Endothelial cell of umbilical vein (primary cell): ENCODE results near the gene TMCC2. TPM values are rescaled to one million over a fixed set of nuclear protein-coding genes. Genes with fewer than 3 reads are reported as not detected.

Experiments used
- BruUV-seq: library from RNA; stranded (reverse); fragments of 400-500 nt; replicated peaks from 2 replicates; lab custom pipeline; 2021; lab: Mats Ljungman, UMichigan
- CTCF ChIA-PET: fragments of 300-600, 350-600 bp; sonication (Branson Sonifier 250); formaldehyde crosslinking; loops from one replicate; lab custom pipeline; 2021; ENCODE audit warnings: antibody characterized with exemption, inconsistent platforms; lab: Charles Lee
- POLR2A ChIA-PET: fragments of 300-600, 350-600 bp; sonication (Branson Sonifier 250); formaldehyde crosslinking; loops from one replicate; lab custom pipeline; 2021; ENCODE audit warnings: antibody characterized with exemption, inconsistent platforms; lab: Charles Lee
- DNase-seq: peaks from one replicate; pipeline ENCODE4 v3.0.0-alpha.2; 2011; ENCODE audit warnings: low read depth, low spot score
- FAIRE-seq: peaks from 2 replicates; lab custom pipeline; 2011; peaks lifted over from hg19 to GRCh38; lab: Jason Lieb, UNC
- H2AFZ ChIP-seq: 2 replicates; pipeline ENCODE4 v1.6.0; 2012; ENCODE audit warnings: low read depth, low read length, control low read depth, inconsistent platforms
- H3K27ac ChIP-seq: 2 replicates; pipeline ENCODE4 v1.5.1; 2011; ENCODE audit warnings: low read depth, mild to moderate bottlenecking, control low read depth, low read length, moderate library complexity; ENCODE audit not compliant: insufficient read depth
- H3K27me3 ChIP-seq, 2 experiments: 2 replicates each; pipeline versions ENCODE4 v1.6.0 to v1.6.1; 2011; ENCODE audit warnings: low read length in 2 of 2, mixed read lengths in 1 of 2; ENCODE audit not compliant: control insufficient read depth in 2 of 2, insufficient read depth in 2 of 2
- H3K36me3 ChIP-seq, 2 experiments: 2 replicates in 1 of 2; 3 replicates in 1 of 2; pipeline ENCODE4 v1.5.1; 2011; ENCODE audit warnings: low read length in 2 of 2, mild to moderate bottlenecking in 1 of 2, moderate library complexity in 1 of 2; ENCODE audit not compliant: control insufficient read depth in 2 of 2, insufficient read depth in 2 of 2; ENCODE audit errors: extremely low read depth in 1 of 2
- H3K4me1 ChIP-seq: 3 replicates; pipeline ENCODE4 v1.5.1; 2011; ENCODE audit warnings: mild to moderate bottlenecking, low read length; ENCODE audit not compliant: control insufficient read depth, insufficient read depth; ENCODE audit errors: extremely low read depth
- H3K4me2 ChIP-seq: 2 replicates; pipeline ENCODE4 v1.6.1; 2011; ENCODE audit warnings: low read length, control low read depth, mixed read lengths; ENCODE audit not compliant: insufficient read depth
- H3K4me3 ChIP-seq, 3 experiments: fragments of 200-600 bp in 1 of 3; sonication (generic), shearing (Covaris generic) in 1 of 3; replicated peaks in 1 of 3; 2 replicates each; pipeline ENCODE4 v1.5.1; 2011 to 2016; ENCODE audit warnings: control low read depth in 3 of 3, low read length in 3 of 3, mild to moderate bottlenecking in 2 of 3, inconsistent platforms in 1 of 3, low read depth in 1 of 3, moderate library complexity in 1 of 3; ENCODE audit not compliant: insufficient read depth in 1 of 3
- H3K79me2 ChIP-seq: 2 replicates; pipeline ENCODE4 v1.6.0; 2012; ENCODE audit warnings: low read length, inconsistent platforms; ENCODE audit not compliant: control insufficient read depth, insufficient read depth
- H3K9ac ChIP-seq: replicated peaks from 2 replicates; pipeline ENCODE3; 2011; ENCODE audit warnings: low read length, control low read depth; ENCODE audit not compliant: insufficient read depth; ENCODE audit errors: extremely low read depth
- H3K9me1 ChIP-seq: replicated peaks from 3 replicates; pipeline ENCODE4 v1.6.0; 2011; ENCODE audit warnings: mild to moderate bottlenecking, low read length; ENCODE audit not compliant: control insufficient read depth, insufficient read depth; ENCODE audit errors: extremely low read depth
- H3K9me3 ChIP-seq: replicated peaks from 2 replicates; pipeline ENCODE4 v1.5.1; 2012; ENCODE audit warnings: low read length, inconsistent platforms; ENCODE audit not compliant: control insufficient read depth, insufficient read depth
- H4K20me1 ChIP-seq: replicated peaks from 2 replicates; pipeline ENCODE3; 2011; ENCODE audit warnings: mild to moderate bottlenecking, low read length; ENCODE audit not compliant: control insufficient read depth, insufficient read depth; ENCODE audit errors: extremely low read depth
- CTCF ChIP-seq, 2 donors: IDR thresholded peaks; 1 replicate in 1 of 2; 2 replicates in 1 of 2; pipeline ENCODE4 v1.5.1; 2011; ENCODE audit warnings: low read length in 2 of 2, mild to moderate bottlenecking in 2 of 2, moderate library complexity in 2 of 2, control low read depth in 1 of 2, inconsistent platforms in 1 of 2, low read depth in 1 of 2; ENCODE audit not compliant: insufficient read depth in 1 of 2; ENCODE audit errors: extremely low read depth in 1 of 2
- EZH2 ChIP-seq: IDR thresholded peaks from 2 replicates; pipeline ENCODE4 v1.6.1; 2012; ENCODE audit warnings: borderline replicate concordance, low read depth, mild to moderate bottlenecking, moderate library complexity, low read length, inconsistent platforms; ENCODE audit not compliant: severe bottlenecking
- FOS ChIP-seq: IDR thresholded peaks from 2 replicates; pipeline ENCODE4 v1.6.1; 2011; ENCODE audit warnings: mild to moderate bottlenecking, low read length, moderate library complexity, borderline replicate concordance; ENCODE audit not compliant: insufficient read depth
- GATA2 ChIP-seq: IDR thresholded peaks from 2 replicates; pipeline ENCODE4 v1.7.0; 2011; ENCODE audit warnings: low read depth, mild to moderate bottlenecking, moderate library complexity, mixed read lengths, low read length; ENCODE audit not compliant: insufficient read length, insufficient read depth
- JUN ChIP-seq: IDR thresholded peaks from 2 replicates; pipeline ENCODE4 v1.6.1; 2011; ENCODE audit warnings: borderline replicate concordance, low read depth; ENCODE audit not compliant: insufficient read length, insufficient read depth
- MAX ChIP-seq: IDR thresholded peaks from 2 replicates; pipeline ENCODE4 v1.6.1; 2011; ENCODE audit not compliant: insufficient read depth, insufficient read length
- MYC ChIP-seq: IDR thresholded peaks from one replicate; pipeline ENCODE4 v1.6.1; 2011; ENCODE audit warnings: mild to moderate bottlenecking, low read depth, low read length
- POLR2A ChIP-seq: IDR thresholded peaks from 2 replicates; pipeline ENCODE4 v1.6.1; 2012; ENCODE audit warnings: low read depth, mild to moderate bottlenecking, control low read depth, low read length
- POLR2AphosphoS5 ChIP-seq: IDR thresholded peaks from 2 replicates; pipeline ENCODE4 v1.6.1; 2012; ENCODE audit warnings: low read depth, mild to moderate bottlenecking, control low read depth, low read length, moderate library complexity; ENCODE audit not compliant: insufficient read depth
- dilution Hi-C: fragments of 300-500 bp; cut with MboI; formaldehyde crosslinking; loops from one replicate; pipeline ENCODE4 v1.15.0; 2019; ENCODE audit warnings: low sequenced_read_pairs; ENCODE audit not compliant: extremely low pct_ligation_motif_present
- intact Hi-C: fragments of 100-400 bp; cut with micrococcal nuclease; formaldehyde crosslinking; loops from one replicate; pipeline ENCODE4 v1.10.0; 2022
- polyA plus RNA-seq, 4 experiments: library from polyadenylated mRNA; depleted of rRNA in 3 of 4; stranded (reverse) in 3 of 4; unstranded in 1 of 4; fragments of >200 nt; gene quantifications; 2 replicates each; pipeline versions ENCODE4 v1.2.1 to v1.2.3, GENCODE V29; 2011 to 2012; ENCODE audit warnings: missing spikeins in 1 of 4
- total RNA-seq: library from RNA; stranded (reverse); gene quantifications from 2 replicates; pipeline ENCODE4 v1.2.3, GENCODE V29; 2021

Gene TMCC2
- total and polyA plus RNA-seq, 2 donors (not counting 3 experiments of a cell fraction or from before 2014, with no cell fraction given) = 2.0 to 2.1 TPM

GRCh38 chr1:205321959-205322283 lies 94.2 kb downstream of the TMCC2 start:
- no peak overlapping the region for H3K4me2 ChIP-seq
- CTCF ChIA-PET = interaction anchor here (1.3 to 21.6 kb wide), 5 partner anchors 21 to 59 kb away, joined by 5 to 1536 read pairs (median 9); no protein-coding TSS in a partner anchor
- intact Hi-C loops = loop anchor here (1.0 to 2.0 kb wide), 5 partner anchors 21 to 181 kb away; no protein-coding TSS in a partner anchor
- FAIRE-seq (no peak), DNase-seq (no peak)
- no peak overlapping the region for H3K4me3 ChIP-seq
- H3K9me3 ChIP-seq = no peaks in the 10 kb centered on the region
- no peak overlapping the region for H3K9ac ChIP-seq
- H3K27me3 ChIP-seq = peaks cover 0 to 3% of the 10 kb centered on the region in 2 experiments
- H2AFZ ChIP-seq = no peak overlapping the region
- H3K79me2 ChIP-seq = no peaks in the 10 kb centered on the region
- no peaks in the 10 kb centered on the region for H4K20me1 ChIP-seq
- H3K36me3 ChIP-seq = no peaks in the 10 kb centered on the region
- no peaks in the 10 kb centered on the region for H3K9me1 ChIP-seq
- dilution Hi-C loops = no loop called here
- no peak overlapping the region for H3K27ac ChIP-seq
- POLR2A ChIA-PET = interaction anchor here (1.7 kb wide), 1 partner anchor 37 kb away, joined by 7 read pairs; no protein-coding TSS in a partner anchor
- TF ChIP-seq POLR2AphosphoS5 = no peak
- no peak for TF ChIP-seq JUN
- TF ChIP-seq POLR2A = no peak
- TF ChIP-seq GATA2 = no peak
- TF ChIP-seq MYC = no peak
- TF ChIP-seq MAX = no peak
- TF ChIP-seq FOS = no peak
- no peak for TF ChIP-seq EZH2
- no peak for TF ChIP-seq CTCF (IDR thresholded peaks at IDR 0.05; ENCODE audit: extremely low read depth in 1 of 2, insufficient read depth in 1 of 2, low read depth in 1 of 2, low read length in 2 of 2)
- H3K4me1 ChIP-seq = peaks cover 18% of the 10 kb centered on the region
- BruUV-seq = no TSS peak

Other genes starting within 250 kb of the TMCC2 start
- not detected in 2 replicates for gene CNTN2, start 184.7 kb upstream of the TMCC2 start, total RNA-seq
- gene CNTN2, start 184.7 kb upstream of the TMCC2 start, polyA plus RNA-seq = not detected in 2 replicates
- 2.9 TPM in 2 replicates for gene TMEM81, start 143.5 kb upstream of the TMCC2 start, total RNA-seq
- 1.2 and 1.5 TPM in 2 replicates for gene TMEM81, start 143.5 kb upstream of the TMCC2 start, polyA plus RNA-seq
- gene RBBP5, start 106.0 kb upstream of the TMCC2 start, total RNA-seq = 14.2 and 15.6 TPM in 2 replicates
- gene RBBP5, start 106.0 kb upstream of the TMCC2 start, polyA plus RNA-seq = 4.5 and 5.8 TPM in 2 replicates
- 8.1 and 8.7 TPM in 2 replicates for gene DSTYK, start 16.2 kb upstream of the TMCC2 start, total RNA-seq
- gene DSTYK, start 16.2 kb upstream of the TMCC2 start, polyA plus RNA-seq = 2.8 and 3.6 TPM in 2 replicates
- gene NUAK2, start 93.8 kb downstream of the TMCC2 start, total RNA-seq = 2.3 and 2.5 TPM in 2 replicates
- 1.5 and 1.8 TPM in 2 replicates for gene NUAK2, start 93.8 kb downstream of the TMCC2 start, polyA plus RNA-seq
- not detected in 2 replicates for gene KLHDC8A, start 129.0 kb downstream of the TMCC2 start, total RNA-seq
- not detected in 2 replicates for gene KLHDC8A, start 129.0 kb downstream of the TMCC2 start, polyA plus RNA-seq
- gene LEMD1, start 194.1 kb downstream of the TMCC2 start, total RNA-seq = not detected in 2 replicates
- gene LEMD1, start 194.1 kb downstream of the TMCC2 start, polyA plus RNA-seq = not detected in 2 replicates
- gene BLACAT1, start 228.1 kb downstream of the TMCC2 start, total RNA-seq = not detected in 2 replicates
- not detected in 2 replicates for gene BLACAT1, start 228.1 kb downstream of the TMCC2 start, polyA plus RNA-seq